ENCODE results near the gene RNF181. TPM values are rescaled to one million over a fixed set of nuclear protein-coding genes. Genes with fewer than 3 reads are reported as not detected.

RNF181 gene
- total and polyA plus RNA-seq, 2 of the 13 experiments (the other 11 are each of a cell fraction or from before 2014, with no cell fraction given), result 224 to 578 TPM

DNA sequence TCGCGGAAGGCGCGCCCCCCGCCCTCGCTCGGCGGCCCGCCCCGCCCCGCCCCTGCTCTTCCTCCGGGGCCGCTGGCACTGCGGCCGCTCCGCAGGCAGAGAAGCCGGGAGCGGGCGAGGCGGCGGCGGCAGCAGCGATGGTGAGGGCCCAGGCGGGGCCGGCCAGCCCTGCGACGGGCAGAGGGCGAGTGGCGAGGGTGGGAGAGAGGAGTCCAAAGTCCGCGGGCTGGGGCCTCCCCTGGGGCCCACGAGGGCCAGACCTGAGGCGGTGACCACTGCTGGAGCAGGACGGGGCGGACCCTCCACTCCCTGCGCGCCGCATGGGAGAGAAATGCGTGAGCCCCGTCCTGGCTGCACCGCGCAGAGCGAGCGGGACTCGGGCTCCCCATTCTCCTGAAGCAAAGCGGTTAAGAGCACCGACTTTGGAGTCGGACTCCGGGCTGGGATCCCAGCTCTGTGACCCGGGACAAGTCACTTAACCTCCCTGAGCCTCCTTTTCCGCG lies 11.1 kb upstream of the RNF181 start, which contains the start of gene VAMP5 (continued):
- TF ChIP-seq ZKSCAN8 (CRISPR knock-in tag; IDR thresholded peaks at IDR 0.05; ENCODE audit: borderline replicate concordance) (no peak), SP2 (CRISPR knock-in tag; IDR thresholded peaks at IDR 0.05) (no peak), GLI4 (CRISPR knock-in tag; IDR thresholded peaks at IDR 0.05; ENCODE audit: borderline replicate concordance) (no peak), ELF1 (CRISPR knock-in tag; IDR thresholded peaks at IDR 0.05) (no peak; the same call in none of the 2 replicates), ZNF33A (CRISPR knock-in tag; IDR thresholded peaks at IDR 0.05; ENCODE audit: borderline replicate concordance) (peak; percentile 7; the same call in 1 of the 2 replicates), IRX3 (CRISPR knock-in tag; IDR thresholded peaks at IDR 0.05; ENCODE audit: borderline replicate concordance, low read depth) (peak; percentile 30), ERF (CRISPR knock-in tag; IDR thresholded peaks at IDR 0.05) (peak; percentile 26), NFYC (CRISPR knock-in tag; IDR thresholded peaks at IDR 0.05) (peak; percentile 19; the same call in 1 of the 2 replicates), GTF2F1 (IDR thresholded peaks at IDR 0.05; ENCODE audit: low read length) (no peak), HNF4A (CRISPR knock-in tag; IDR thresholded peaks at IDR 0.05) (peak; percentile 99), ZNF546 (CRISPR knock-in tag; conservative IDR thresholded peaks at IDR 0.05) (peak; percentile 82; the same call in 1 of the 2 replicates), GABPA (IDR thresholded peaks at IDR 0.05; ENCODE audit: low read depth, low read length) (no peak), GABPA (CRISPR knock-in tag; IDR thresholded peaks at IDR 0.05; ENCODE audit: low read depth) (no peak), HNRNPL (IDR thresholded peaks at IDR 0.05; ENCODE audit: low read depth, low read length) (peak; percentile 91), BRD4 (CRISPR knock-in tag; IDR thresholded peaks at IDR 0.05) (peak; percentile 99), NFIB (CRISPR knock-in tag; IDR thresholded peaks at IDR 0.05; ENCODE audit: borderline replicate concordance) (no peak), U2AF1 (optimal IDR thresholded peaks at IDR 0.05; ENCODE audit: low read depth, low read length) (no peak), ZNF614 (CRISPR knock-in tag; IDR thresholded peaks at IDR 0.05; ENCODE audit: borderline replicate concordance) (peak; percentile 40; the same call in 1 of the 2 replicates), SMAD1 (CRISPR knock-in tag; IDR thresholded peaks at IDR 0.05; ENCODE audit: borderline replicate concordance, low read depth) (peak; percentile 89; the same call in 1 of the 2 replicates), REL (CRISPR knock-in tag; conservative IDR thresholded peaks at IDR 0.05) (no peak), ATF2 (CRISPR knock-in tag; IDR thresholded peaks at IDR 0.05) (no peak; the same call in none of the 2 replicates)
- TF ChIP-seq, protein P1, sequence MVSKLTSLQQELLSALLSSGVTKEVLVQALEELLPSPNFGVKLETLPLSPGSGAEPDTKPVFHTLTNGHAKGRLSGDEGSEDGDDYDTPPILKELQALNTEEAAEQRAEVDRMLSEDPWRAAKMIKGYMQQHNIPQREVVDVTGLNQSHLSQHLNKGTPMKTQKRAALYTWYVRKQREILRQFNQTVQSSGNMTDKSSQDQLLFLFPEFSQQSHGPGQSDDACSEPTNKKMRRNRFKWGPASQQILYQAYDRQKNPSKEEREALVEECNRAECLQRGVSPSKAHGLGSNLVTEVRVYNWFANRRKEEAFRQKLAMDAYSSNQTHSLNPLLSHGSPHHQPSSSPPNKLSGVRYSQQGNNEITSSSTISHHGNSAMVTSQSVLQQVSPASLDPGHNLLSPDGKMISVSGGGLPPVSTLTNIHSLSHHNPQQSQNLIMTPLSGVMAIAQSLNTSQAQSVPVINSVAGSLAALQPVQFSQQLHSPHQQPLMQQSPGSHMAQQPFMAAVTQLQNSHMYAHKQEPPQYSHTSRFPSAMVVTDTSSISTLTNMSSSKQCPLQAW (CRISPR knock-in tag; IDR thresholded peaks at IDR 0.05), result peak; percentile 11; the same call in 1 of the 2 replicates
- TF ChIP-seq, protein P2, sequence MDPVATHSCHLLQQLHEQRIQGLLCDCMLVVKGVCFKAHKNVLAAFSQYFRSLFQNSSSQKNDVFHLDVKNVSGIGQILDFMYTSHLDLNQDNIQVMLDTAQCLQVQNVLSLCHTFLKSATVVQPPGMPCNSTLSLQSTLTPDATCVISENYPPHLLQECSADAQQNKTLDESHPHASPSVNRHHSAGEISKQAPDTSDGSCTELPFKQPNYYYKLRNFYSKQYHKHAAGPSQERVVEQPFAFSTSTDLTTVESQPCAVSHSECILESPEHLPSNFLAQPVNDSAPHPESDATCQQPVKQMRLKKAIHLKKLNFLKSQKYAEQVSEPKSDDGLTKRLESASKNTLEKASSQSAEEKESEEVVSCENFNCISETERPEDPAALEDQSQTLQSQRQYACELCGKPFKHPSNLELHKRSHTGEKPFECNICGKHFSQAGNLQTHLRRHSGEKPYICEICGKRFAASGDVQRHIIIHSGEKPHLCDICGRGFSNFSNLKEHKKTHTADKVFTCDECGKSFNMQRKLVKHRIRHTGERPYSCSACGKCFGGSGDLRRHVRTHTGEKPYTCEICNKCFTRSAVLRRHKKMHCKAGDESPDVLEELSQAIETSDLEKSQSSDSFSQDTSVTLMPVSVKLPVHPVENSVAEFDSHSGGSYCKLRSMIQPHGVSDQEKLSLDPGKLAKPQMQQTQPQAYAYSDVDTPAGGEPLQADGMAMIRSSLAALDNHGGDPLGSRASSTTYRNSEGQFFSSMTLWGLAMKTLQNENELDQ (CRISPR knock-in tag; IDR thresholded peaks at IDR 0.05; ENCODE audit: borderline replicate concordance), result 0 out of 2 replicates have a peak, but pooled peaks have one; percentile 61
- TF ChIP-seq, protein P3, sequence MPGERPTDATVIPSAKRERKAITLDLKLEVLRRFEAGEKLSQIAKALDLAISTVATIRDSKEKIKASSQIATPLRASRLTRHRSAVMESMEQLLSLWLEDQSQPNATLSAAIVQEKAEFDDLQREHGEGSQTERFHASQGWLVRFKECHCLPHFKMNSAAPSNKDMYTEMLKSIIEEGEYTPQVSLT (CRISPR knock-in tag; IDR thresholded peaks at IDR 0.05; ENCODE audit: borderline replicate concordance, low read depth), result no peak
- TF ChIP-seq, protein P4, sequence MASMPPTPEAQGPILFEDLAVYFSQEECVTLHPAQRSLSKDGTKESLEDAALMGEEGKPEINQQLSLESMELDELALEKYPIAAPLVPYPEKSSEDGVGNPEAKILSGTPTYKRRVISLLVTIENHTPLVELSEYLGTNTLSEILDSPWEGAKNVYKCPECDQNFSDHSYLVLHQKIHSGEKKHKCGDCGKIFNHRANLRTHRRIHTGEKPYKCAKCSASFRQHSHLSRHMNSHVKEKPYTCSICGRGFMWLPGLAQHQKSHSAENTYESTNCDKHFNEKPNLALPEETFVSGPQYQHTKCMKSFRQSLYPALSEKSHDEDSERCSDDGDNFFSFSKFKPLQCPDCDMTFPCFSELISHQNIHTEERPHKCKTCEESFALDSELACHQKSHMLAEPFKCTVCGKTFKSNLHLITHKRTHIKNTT (CRISPR knock-in tag; IDR thresholded peaks at IDR 0.05), result no peak
